Glomerular endothelial cell (primary cell): ENCODE data around the gene AKT1. TPM values are rescaled to one million over a fixed set of nuclear protein-coding genes. Genes with fewer than 3 reads are reported as not detected.

Experiments
- DNase-seq: peaks from one replicate; pipeline ENCODE4 v3.0.0-alpha.2; 2011; ENCODE audit warnings: low read depth, low spot score; ENCODE audit errors: extremely low read depth
- total RNA-seq: library from RNA; depleted of rRNA; stranded (reverse); fragments of >200 nt; gene quantifications from 2 replicates; pipeline ENCODE4 v1.2.3, GENCODE V29; 2015

Gene AKT1
- total RNA-seq, 1 donor from 2014 or later, result 143 TPM

DNA sequence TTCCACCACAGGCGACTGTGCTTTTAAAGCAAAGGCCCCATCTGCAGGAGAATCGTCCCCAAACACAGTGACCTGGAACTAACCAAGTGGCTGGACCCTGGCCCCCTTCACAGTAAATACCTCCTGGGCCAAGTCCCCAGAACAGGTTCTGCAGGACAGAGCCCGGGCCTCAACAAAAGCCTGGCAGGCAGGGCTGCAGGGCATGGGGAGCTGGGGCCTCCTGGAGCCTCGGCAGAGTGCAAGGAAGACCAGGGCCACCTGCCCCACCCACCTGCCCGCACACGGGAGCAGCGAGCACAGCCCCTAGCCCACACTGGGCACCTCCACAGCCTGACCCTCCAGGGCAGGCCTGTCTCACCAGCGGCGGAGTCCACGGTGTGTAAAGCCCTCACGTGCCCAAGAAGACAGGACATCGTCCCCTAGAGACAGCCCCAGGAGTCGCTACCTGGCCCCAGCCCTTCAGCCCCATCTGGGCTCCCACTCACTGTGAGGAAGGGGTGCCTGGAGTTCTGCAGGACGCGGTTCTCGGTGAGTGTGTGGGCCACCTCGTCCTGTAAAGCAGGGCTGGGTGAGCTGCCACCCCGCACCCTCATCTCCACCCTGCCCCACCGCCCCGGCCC is 21.0 kb downstream of the AKT1 start:
- DNase-seq, result no peak

- DNase-seq, result no peak
These were observed 21.8 kb downstream of the AKT1 start for GRCh38 chr14:104773505-104774452.

GRCh38 chr14:104772707-104773504 is 22.6 kb downstream of the AKT1 start:
- no peak for DNase-seq

DNA sequence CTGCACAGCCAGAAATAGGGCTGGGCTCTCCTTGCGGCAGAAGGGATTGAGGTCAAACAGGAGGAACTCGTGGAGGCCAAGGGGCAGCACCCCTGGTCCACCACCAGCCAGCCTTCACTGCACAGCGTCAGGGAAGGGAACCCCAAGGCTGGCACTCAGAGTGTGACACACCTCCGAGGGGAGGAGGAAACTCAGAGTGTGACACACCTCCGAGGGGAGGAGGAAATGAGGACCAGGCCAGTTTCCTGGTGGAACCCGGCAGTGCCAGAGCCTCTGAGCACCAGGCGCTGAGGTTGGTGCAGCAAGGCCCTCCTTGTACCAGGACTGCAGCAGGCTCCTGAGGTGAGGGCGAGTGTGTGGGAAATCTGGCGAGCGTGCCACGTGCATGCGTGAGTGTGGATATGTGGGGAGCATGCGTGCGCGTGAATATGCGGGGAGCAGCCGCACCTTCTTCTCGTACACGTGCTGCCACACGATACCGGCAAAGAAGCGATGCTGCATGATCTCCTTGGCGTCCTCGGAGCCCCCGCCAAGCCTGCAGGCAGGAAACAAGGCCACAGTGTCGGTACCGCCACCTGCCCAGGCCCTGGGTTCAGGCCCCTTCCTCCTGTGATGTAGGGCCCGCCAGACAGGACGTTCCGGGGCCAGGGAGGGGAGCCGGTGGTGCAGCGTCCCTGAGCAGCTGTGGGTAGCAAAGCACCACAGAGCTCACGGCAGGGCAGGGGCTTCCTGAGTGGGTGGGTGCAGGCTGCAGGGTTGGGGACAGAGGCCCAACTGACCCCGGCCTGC is 23.4 kb downstream of the AKT1 start:
- DNase-seq, result no peak

GRCh38 chr14:104771374-104771773 is 24.2 kb downstream of the AKT1 start:
- no peak for DNase-seq

- no peak for DNase-seq
These were observed 24.7 kb downstream of the AKT1 start for GRCh38 chr14:104770851-104771272.

- no peak for DNase-seq
These were observed 25.4 kb downstream of the AKT1 start for GRCh38 chr14:104770072-104770579.

GRCh38 chr14:104769324-104770071 is 26.1 kb downstream of the AKT1 start:
- no peak for DNase-seq

GRCh38 chr14:104768437-104769323 is 26.9 kb downstream of the AKT1 start:
- peak; percentile 9 for DNase-seq

DNA sequence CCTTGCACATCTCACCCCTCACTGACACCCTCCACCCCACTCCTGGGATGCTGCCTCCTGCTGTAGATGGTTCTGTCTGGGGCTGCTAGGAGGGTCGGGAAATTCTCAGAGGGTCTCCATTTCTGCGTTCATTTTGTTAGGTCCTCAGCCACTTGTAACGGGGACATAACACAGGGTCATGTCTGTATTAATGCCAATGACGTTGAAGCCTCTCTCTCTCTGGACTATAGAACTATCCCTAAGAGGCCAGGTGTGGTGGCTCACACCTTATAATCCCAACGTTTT is 28.0 kb downstream of the AKT1 start:
- no peak for DNase-seq

GRCh38 chr14:104766863-104767633 is 28.5 kb downstream of the AKT1 start:
- no peak for DNase-seq

DNA sequence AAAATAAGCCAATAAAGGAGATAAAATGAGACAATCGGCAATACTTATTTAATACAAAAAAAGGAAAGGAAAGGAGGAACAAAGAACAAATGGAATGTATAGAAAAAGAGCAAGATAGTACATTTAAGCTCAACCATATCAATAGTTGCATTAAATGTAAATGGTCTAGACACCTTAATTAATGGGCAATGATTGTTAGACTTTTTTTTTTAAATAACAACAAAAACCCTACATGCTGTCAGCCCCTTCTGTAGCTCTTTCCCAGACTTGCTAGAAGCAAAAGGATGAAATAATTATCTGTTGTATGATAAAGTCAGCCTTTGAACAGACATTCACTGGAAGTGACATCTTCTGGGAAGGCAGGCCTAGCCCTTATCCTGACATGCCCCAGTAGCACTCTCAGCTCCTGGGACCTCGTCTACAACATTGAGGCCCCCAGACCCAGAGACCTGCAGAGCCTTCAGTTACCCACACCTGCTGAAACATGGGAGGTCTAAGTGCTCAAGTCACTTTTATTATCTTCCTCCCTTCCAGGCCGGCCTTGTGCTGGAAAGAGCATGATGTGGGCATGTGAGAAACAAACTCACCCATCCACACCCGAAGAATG is 29.2 kb downstream of the AKT1 start:
- no peak for DNase-seq

- DNase-seq, result no peak
These were observed 30.0 kb downstream of the AKT1 start for GRCh38 chr14:104765517-104765916.

DNA sequence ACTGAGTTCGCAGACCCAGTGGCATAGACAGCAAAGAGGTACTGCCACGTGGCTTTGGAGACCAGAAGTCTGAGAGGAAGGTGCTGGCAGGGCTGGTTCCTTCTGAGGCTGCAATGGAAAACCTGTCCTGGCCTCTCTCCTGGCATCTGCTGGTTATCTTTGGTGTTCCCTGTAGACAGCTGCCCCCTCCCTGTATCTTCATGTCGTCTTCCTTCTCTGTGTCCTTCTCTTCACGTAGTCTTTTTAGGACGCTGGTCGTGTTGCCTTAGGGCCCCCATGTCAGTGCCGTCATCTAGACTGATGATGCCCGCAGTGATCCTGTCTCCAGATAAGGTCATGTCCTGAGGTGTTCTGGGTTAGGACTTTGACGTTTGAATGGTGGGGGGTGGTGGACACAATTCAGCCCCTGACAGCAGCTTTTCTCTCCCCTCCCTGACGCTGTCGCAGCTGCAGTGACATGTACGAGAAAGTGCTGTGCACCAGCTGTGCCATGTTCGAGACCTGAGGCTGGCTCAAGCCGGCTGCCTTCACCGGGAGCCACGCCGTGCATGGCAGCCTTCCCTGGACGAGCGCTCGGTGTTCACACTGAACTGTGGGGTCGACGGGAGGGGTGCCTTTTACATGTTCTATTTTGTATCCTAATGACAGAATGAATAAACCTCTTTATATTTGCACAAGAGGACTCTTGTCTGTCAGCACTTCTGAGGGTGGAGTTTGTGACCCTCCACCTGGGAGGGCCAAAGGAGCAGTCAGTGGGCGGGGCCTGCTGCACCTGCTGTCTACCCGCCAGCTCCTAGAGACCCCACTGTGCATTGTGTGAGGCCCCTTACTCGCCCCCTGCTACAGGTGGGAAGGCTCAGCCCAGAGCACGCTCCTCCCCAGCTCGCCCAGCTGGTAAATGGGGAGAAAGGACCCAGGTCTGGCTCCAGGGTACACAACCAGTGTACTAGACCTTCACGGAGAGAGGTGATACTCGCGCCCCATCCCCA is 36.3 kb downstream of the AKT1 start:
- no peak for DNase-seq

DNA sequence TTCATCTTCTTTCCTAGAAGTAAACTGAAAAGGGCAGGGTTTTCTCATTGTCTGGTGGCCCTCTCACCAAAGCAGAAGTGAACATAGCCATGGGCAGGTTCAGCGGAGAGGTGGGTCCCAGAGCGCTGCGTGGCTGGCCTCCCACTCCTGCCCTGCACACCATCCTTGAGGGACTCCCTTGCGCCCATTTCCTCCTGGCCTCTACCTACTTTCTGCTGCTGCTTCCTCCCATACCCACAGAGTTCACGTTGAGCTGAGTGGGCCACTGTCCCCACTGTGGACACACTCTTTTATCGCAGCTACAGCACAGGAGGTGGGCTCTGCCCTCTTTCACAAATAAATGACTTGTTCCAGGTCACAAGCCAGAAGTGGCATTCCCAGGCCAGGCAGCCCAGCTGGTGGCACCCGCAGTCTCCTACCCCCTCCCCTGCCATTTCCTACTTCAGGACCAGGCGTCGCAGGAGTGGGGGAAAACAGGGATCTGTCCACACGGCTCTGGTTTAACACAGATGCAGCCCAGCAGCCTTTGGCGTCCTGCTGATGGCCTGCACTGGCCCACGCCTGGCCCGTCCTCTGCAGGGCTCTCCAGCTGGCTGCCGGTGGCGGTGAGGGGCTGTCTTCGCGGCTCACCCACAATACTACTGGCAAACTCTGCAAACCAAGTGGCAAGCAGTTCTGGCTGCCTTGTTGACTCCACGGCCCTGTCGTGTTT is 37.7 kb downstream of the AKT1 start:
- no peak for DNase-seq

DNA sequence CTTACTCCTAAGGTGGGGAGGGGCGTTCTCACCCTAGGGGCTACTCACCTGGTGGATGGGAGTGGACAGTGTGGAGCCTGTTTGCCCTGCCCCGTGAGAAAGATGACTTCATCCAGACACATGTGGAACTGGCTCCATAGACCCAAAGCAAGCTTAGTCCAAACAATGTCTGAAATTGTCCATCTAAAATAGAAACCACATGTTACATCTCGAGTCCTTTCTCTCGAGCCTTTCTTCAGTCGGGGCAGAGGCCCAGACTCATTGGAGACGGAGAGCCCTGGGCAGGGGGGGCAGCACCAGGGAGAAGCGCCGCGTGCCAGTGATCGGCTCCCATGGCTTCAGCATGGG is 38.3 kb downstream of the AKT1 start:
- no peak for DNase-seq
